ENCODE measurements around the gene DNAH10.

Gene DNAH10

GRCh38 chr12:123924539-123924938 lies 162.4 kb downstream of the DNAH10 start:
- Histone ChIP-seq H3K9me3 (ENCODE audit: control insufficient read depth, insufficient read depth, low read depth, low read length) (no peaks in the 10 kb centered on the region), H3K36me3 (ENCODE audit: control insufficient read depth in 2 of 2, insufficient read depth in 1 of 2, low read length in 2 of 2) (no peaks in the 10 kb centered on the region), H3K27ac (ENCODE audit: extremely low read depth, low read depth, low read length) (no peak overlapping the region), H3K4me3 (ENCODE audit: low read depth, low read length) (no peak overlapping the region), H3K4me1 (ENCODE audit: control insufficient read depth, insufficient read depth, low read length) (no peaks in the 10 kb centered on the region)
- ChIA-PET CTCF (no interaction called here), POLR2A (no interaction called here)
- peak; percentile 68 for TF ChIP-seq ZFHX2 (tag by site-specific recombination; conservative IDR thresholded peaks at IDR 0.05)
- TF ChIP-seq ZNF645 (tag by site-specific recombination; IDR thresholded peaks at IDR 0.05): no peak
- TF ChIP-seq REPIN1 (tag by site-specific recombination; IDR thresholded peaks at IDR 0.05; ENCODE audit: low read depth): no peak
- TF ChIP-seq ZBTB20 (tag by site-specific recombination; IDR thresholded peaks at IDR 0.05): no peak
- peak; percentile 78 for TF ChIP-seq EGR2 (tag by site-specific recombination; IDR thresholded peaks at IDR 0.05; ENCODE audit: low read depth)

- no peak overlapping the region for H3K4me3 ChIP-seq (ENCODE audit: low read depth, low read length)
- H3K9me3 ChIP-seq (ENCODE audit: control insufficient read depth, insufficient read depth, low read depth, low read length): no peaks in the 10 kb centered on the region
- H3K4me1 ChIP-seq (ENCODE audit: control insufficient read depth, insufficient read depth, low read length): no peaks in the 10 kb centered on the region
- H3K27ac ChIP-seq (ENCODE audit: extremely low read depth, low read depth, low read length): no peak overlapping the region
- H3K36me3 ChIP-seq (ENCODE audit: control insufficient read depth in 2 of 2, insufficient read depth in 1 of 2, low read length in 2 of 2): no peaks in the 10 kb centered on the region
- ChIA-PET POLR2A (no interaction called here), CTCF (no interaction called here)
- TF ChIP-seq ZNF518A (tag by site-specific recombination; conservative IDR thresholded peaks at IDR 0.05; ENCODE audit: low read depth) (no peak), ZNF654 (tag by site-specific recombination; IDR thresholded peaks at IDR 0.05; ENCODE audit: low read depth) (0 out of 2 replicates have a peak, but pooled peaks have one; percentile 3), SCRT2 (tag by site-specific recombination; IDR thresholded peaks at IDR 0.05) (peak; percentile 56; the same call in 1 of the 2 replicates)
Observed at GRCh38 chr12:123928274-123928865, 166.3 kb downstream of the DNAH10 start.

GRCh38 chr12:123928897-123929296 lies 166.8 kb downstream of the DNAH10 start:
- Histone ChIP-seq H3K4me3 (ENCODE audit: low read depth, low read length) (no peak overlapping the region), H3K27ac (ENCODE audit: extremely low read depth, low read depth, low read length) (no peak overlapping the region), H3K9me3 (ENCODE audit: control insufficient read depth, insufficient read depth, low read depth, low read length) (no peaks in the 10 kb centered on the region), H3K36me3 (ENCODE audit: control insufficient read depth in 2 of 2, insufficient read depth in 1 of 2, low read length in 2 of 2) (no peaks in the 10 kb centered on the region), H3K4me1 (ENCODE audit: control insufficient read depth, insufficient read depth, low read length) (no peaks in the 10 kb centered on the region)
- ChIA-PET POLR2A (no interaction called here), CTCF (no interaction called here)
- TF ChIP-seq ZNF791 (tag by site-specific recombination; IDR thresholded peaks at IDR 0.05): no peak
- TF ChIP-seq TCF7L2 (IDR thresholded peaks at IDR 0.05; ENCODE audit: borderline replicate concordance, low read depth, low read length): no peak
- TF ChIP-seq ZNF629 (tag by site-specific recombination; IDR thresholded peaks at IDR 0.05): no peak
- TF ChIP-seq ZNF335 (tag by site-specific recombination; conservative IDR thresholded peaks at IDR 0.05): no peak
- TF ChIP-seq ZNF558 (tag by site-specific recombination; IDR thresholded peaks at IDR 0.05): no peak
- TF ChIP-seq ZSCAN18 (tag by site-specific recombination; IDR thresholded peaks at IDR 0.05): no peak
- no peak for TF ChIP-seq KLF9 (tag by site-specific recombination; IDR thresholded peaks at IDR 0.05; ENCODE audit: low read depth)
- no peak for TF ChIP-seq ZBTB20 (tag by site-specific recombination; IDR thresholded peaks at IDR 0.05)
- TF ChIP-seq ZNF548 (tag by site-specific recombination; IDR thresholded peaks at IDR 0.05): no peak
- no peak for TF ChIP-seq ZNF830 (tag by site-specific recombination; IDR thresholded peaks at IDR 0.05; ENCODE audit: low read depth)
- no peak for TF ChIP-seq OVOL3 (tag by site-specific recombination; IDR thresholded peaks at IDR 0.05)
- no peak for TF ChIP-seq ZNF155 (tag by site-specific recombination; IDR thresholded peaks at IDR 0.05)
- no peak for TF ChIP-seq HOXA7 (CRISPR knock-in tag; IDR thresholded peaks at IDR 0.05; ENCODE audit: borderline replicate concordance)
- no peak for TF ChIP-seq SCRT2 (tag by site-specific recombination; IDR thresholded peaks at IDR 0.05)
- TF ChIP-seq ZNF350 (tag by site-specific recombination; IDR thresholded peaks at IDR 0.05): no peak
- TF ChIP-seq ZNF747 (tag by site-specific recombination; IDR thresholded peaks at IDR 0.05): no peak
